ENCODE data around the gene BRAP.

BRAP gene

DNA sequence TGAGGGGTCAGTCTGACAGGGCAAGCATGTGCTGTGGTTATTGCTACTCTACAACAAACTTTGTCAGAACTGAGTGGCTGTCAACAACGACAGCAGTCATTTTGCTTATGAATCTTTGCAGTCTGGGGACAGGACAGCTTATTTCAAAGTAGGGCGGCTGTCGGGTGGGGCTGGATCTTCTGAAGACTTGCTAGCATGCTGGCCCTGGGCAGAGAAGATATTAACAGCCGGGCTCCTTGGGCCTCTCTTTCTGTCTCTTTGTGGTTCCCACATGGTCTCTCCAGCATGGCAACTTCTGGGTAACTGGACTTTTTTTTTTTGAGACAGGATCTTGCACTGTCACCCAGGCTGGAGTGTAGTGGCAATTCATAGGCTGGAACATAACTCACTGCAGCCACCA lies 47.0 kb upstream of the BRAP start:
- Histone ChIP-seq H3K4me1 (ENCODE audit: control insufficient read depth, insufficient read depth, low read length) (no peaks in the 10 kb centered on the region; the same call in 1 of the 2 replicates), H3K9me3 (ENCODE audit: control insufficient read depth, insufficient read depth, low read depth, low read length) (no peaks in the 10 kb centered on the region), H3K36me3 (ENCODE audit: control insufficient read depth in 2 of 2, insufficient read depth in 1 of 2, low read length in 2 of 2) (peaks cover 7 to 28% of the 10 kb centered on the region in 2 experiments; a peak in 2 of 3 replicates), H3K27ac (ENCODE audit: extremely low read depth, low read depth, low read length) (no peak overlapping the region), H3K4me3 (ENCODE audit: low read depth, low read length) (no peak overlapping the region)
- ChIA-PET POLR2A (no interaction called here), CTCF (no interaction called here)
- TF ChIP-seq ZFP3 (tag by site-specific recombination; IDR thresholded peaks at IDR 0.05; ENCODE audit: low read depth) (no peak), ZBTB20 (tag by site-specific recombination; IDR thresholded peaks at IDR 0.05) (no peak), ZNF121 (tag by site-specific recombination; IDR thresholded peaks at IDR 0.05) (no peak), ZNF707 (tag by site-specific recombination; IDR thresholded peaks at IDR 0.05) (no peak), ZNF558 (tag by site-specific recombination; IDR thresholded peaks at IDR 0.05) (no peak), ZNF404 (tag by site-specific recombination; IDR thresholded peaks at IDR 0.05) (no peak), ZNF626 (tag by site-specific recombination; IDR thresholded peaks at IDR 0.05) (no peak), ZNF335 (tag by site-specific recombination; conservative IDR thresholded peaks at IDR 0.05) (no peak), ZNF555 (tag by site-specific recombination; conservative IDR thresholded peaks at IDR 0.05) (no peak)
- TF ChIP-seq, protein P1, sequence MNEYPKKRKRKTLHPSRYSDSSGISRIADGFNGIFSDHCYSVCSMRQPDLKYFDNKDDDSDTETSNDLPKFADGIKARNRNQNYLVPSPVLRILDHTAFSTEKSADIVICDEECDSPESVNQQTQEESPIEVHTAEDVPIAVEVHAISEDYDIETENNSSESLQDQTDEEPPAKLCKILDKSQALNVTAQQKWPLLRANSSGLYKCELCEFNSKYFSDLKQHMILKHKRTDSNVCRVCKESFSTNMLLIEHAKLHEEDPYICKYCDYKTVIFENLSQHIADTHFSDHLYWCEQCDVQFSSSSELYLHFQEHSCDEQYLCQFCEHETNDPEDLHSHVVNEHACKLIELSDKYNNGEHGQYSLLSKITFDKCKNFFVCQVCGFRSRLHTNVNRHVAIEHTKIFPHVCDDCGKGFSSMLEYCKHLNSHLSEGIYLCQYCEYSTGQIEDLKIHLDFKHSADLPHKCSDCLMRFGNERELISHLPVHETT (tag by site-specific recombination; IDR thresholded peaks at IDR 0.05) = no peak
- TF ChIP-seq, protein P2, sequence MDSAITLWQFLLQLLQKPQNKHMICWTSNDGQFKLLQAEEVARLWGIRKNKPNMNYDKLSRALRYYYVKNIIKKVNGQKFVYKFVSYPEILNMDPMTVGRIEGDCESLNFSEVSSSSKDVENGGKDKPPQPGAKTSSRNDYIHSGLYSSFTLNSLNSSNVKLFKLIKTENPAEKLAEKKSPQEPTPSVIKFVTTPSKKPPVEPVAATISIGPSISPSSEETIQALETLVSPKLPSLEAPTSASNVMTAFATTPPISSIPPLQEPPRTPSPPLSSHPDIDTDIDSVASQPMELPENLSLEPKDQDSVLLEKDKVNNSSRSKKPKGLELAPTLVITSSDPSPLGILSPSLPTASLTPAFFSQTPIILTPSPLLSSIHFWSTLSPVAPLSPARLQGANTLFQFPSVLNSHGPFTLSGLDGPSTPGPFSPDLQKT (IDR thresholded peaks at IDR 0.05; ENCODE audit: borderline replicate concordance, low read depth, low read length) = no peak
- TF ChIP-seq, protein P3, sequence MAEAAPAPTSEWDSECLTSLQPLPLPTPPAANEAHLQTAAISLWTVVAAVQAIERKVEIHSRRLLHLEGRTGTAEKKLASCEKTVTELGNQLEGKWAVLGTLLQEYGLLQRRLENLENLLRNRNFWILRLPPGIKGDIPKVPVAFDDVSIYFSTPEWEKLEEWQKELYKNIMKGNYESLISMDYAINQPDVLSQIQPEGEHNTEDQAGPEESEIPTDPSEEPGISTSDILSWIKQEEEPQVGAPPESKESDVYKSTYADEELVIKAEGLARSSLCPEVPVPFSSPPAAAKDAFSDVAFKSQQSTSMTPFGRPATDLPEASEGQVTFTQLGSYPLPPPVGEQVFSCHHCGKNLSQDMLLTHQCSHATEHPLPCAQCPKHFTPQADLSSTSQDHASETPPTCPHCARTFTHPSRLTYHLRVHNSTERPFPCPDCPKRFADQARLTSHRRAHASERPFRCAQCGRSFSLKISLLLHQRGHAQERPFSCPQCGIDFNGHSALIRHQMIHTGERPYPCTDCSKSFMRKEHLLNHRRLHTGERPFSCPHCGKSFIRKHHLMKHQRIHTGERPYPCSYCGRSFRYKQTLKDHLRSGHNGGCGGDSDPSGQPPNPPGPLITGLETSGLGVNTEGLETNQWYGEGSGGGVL (tag by site-specific recombination; IDR thresholded peaks at IDR 0.05) = no peak
- TF ChIP-seq, protein P4, sequence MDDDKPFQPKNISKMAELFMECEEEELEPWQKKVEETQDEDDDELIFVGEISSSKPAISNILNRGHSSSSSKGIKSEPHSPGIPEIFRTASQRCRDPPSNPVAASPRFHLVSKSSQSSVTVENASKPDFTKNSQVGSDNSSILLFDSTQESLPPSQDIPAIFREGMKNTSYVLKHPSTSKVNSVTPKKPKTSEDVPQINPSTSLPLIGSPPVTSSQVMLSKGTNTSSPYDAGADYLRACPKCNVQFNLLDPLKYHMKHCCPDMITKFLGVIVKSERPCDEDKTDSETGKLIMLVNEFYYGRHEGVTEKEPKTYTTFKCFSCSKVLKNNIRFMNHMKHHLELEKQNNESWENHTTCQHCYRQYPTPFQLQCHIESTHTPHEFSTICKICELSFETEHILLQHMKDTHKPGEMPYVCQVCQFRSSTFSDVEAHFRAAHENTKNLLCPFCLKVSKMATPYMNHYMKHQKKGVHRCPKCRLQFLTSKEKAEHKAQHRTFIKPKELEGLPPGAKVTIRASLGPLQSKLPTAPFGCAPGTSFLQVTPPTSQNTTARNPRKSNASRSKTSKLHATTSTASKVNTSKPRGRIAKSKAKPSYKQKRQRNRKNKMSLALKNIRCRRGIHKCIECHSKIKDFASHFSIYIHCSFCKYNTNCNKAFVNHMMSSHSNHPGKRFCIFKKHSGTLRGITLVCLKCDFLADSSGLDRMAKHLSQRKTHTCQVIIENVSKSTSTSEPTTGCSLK (tag by site-specific recombination; IDR thresholded peaks at IDR 0.05) = no peak
- TF ChIP-seq, protein P5, sequence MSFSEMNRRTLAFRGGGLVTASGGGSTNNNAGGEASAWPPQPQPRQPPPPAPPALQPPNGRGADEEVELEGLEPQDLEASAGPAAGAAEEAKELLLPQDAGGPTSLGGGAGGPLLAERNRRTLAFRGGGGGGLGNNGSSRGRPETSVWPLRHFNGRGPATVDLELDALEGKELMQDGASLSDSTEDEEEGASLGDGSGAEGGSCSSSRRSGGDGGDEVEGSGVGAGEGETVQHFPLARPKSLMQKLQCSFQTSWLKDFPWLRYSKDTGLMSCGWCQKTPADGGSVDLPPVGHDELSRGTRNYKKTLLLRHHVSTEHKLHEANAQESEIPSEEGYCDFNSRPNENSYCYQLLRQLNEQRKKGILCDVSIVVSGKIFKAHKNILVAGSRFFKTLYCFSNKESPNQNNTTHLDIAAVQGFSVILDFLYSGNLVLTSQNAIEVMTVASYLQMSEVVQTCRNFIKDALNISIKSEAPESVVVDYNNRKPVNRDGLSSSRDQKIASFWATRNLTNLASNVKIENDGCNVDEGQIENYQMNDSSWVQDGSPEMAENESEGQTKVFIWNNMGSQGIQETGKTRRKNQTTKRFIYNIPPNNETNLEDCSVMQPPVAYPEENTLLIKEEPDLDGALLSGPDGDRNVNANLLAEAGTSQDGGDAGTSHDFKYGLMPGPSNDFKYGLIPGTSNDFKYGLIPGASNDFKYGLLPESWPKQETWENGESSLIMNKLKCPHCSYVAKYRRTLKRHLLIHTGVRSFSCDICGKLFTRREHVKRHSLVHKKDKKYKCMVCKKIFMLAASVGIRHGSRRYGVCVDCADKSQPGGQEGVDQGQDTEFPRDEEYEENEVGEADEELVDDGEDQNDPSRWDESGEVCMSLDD (tag by site-specific recombination; IDR thresholded peaks at IDR 0.05) = no peak

DNA sequence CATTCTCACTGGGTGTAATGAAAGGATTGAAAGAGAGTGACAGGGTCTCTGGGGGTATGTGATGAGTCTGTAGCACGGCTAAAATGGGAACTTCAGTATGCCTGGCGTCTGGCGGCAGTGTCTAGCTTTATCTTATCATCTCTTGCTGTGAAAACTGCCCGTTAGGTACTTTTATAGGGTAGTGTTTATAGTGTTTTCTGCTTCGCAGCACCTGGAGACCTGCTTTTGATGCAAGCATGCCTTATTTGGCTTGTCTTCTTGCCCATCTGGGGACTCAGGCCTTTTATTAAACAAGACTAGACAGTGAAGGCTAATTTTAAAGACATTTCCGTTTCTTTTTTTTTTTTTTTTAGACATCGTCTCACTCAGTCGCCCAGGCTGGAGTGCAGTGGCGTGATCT lies 44.7 kb upstream of the BRAP start:
- H3K27ac ChIP-seq (ENCODE audit: extremely low read depth, low read depth, low read length) = no peak overlapping the region
- no peak overlapping the region for H3K4me3 ChIP-seq (ENCODE audit: low read depth, low read length)
- ChIA-PET POLR2A (interaction anchor here (0.7 kb wide), 1 partner anchor 10 kb away, joined by 13 read pairs; no protein-coding TSS in a partner anchor), CTCF (interaction anchor here (0.8 kb wide), 1 partner anchor 13 kb away, joined by 3 read pairs; no protein-coding TSS in a partner anchor)
- H3K36me3 ChIP-seq (ENCODE audit: control insufficient read depth in 2 of 2, insufficient read depth in 1 of 2, low read length in 2 of 2) = peaks cover 0 to 17% of the 10 kb centered on the region in 2 experiments; a peak in 2 of 3 replicates
- H3K4me1 ChIP-seq (ENCODE audit: control insufficient read depth, insufficient read depth, low read length) = no peaks in the 10 kb centered on the region; the same call in 1 of the 2 replicates
- no peaks in the 10 kb centered on the region for H3K9me3 ChIP-seq (ENCODE audit: control insufficient read depth, insufficient read depth, low read depth, low read length)
- TF ChIP-seq, protein P6, sequence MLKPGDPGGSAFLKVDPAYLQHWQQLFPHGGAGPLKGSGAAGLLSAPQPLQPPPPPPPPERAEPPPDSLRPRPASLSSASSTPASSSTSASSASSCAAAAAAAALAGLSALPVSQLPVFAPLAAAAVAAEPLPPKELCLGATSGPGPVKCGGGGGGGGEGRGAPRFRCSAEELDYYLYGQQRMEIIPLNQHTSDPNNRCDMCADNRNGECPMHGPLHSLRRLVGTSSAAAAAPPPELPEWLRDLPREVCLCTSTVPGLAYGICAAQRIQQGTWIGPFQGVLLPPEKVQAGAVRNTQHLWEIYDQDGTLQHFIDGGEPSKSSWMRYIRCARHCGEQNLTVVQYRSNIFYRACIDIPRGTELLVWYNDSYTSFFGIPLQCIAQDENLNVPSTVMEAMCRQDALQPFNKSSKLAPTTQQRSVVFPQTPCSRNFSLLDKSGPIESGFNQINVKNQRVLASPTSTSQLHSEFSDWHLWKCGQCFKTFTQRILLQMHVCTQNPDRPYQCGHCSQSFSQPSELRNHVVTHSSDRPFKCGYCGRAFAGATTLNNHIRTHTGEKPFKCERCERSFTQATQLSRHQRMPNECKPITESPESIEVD (tag by site-specific recombination; IDR thresholded peaks at IDR 0.05) = 0 out of 2 replicates have a peak, but pooled peaks have one; percentile 30
- TF ChIP-seq, protein P7, sequence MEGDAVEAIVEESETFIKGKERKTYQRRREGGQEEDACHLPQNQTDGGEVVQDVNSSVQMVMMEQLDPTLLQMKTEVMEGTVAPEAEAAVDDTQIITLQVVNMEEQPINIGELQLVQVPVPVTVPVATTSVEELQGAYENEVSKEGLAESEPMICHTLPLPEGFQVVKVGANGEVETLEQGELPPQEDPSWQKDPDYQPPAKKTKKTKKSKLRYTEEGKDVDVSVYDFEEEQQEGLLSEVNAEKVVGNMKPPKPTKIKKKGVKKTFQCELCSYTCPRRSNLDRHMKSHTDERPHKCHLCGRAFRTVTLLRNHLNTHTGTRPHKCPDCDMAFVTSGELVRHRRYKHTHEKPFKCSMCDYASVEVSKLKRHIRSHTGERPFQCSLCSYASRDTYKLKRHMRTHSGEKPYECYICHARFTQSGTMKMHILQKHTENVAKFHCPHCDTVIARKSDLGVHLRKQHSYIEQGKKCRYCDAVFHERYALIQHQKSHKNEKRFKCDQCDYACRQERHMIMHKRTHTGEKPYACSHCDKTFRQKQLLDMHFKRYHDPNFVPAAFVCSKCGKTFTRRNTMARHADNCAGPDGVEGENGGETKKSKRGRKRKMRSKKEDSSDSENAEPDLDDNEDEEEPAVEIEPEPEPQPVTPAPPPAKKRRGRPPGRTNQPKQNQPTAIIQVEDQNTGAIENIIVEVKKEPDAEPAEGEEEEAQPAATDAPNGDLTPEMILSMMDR (tag by site-specific recombination; IDR thresholded peaks at IDR 0.05) = no peak
- TF ChIP-seq OVOL3 (tag by site-specific recombination; IDR thresholded peaks at IDR 0.05) (peak; percentile 73; the same call in 1 of the 2 replicates), ZIC2 (tag by site-specific recombination; IDR thresholded peaks at IDR 0.05) (0 out of 2 replicates have a peak, but pooled peaks have one; percentile 23), FEZF1 (tag by site-specific recombination; IDR thresholded peaks at IDR 0.05) (peak; percentile 33; the same call in 1 of the 2 replicates), ZNF335 (tag by site-specific recombination; conservative IDR thresholded peaks at IDR 0.05) (no peak)
- TF ChIP-seq, protein P8, sequence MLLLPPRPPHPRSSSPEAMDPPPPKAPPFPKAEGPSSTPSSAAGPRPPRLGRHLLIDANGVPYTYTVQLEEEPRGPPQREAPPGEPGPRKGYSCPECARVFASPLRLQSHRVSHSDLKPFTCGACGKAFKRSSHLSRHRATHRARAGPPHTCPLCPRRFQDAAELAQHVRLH (tag by site-specific recombination; IDR thresholded peaks at IDR 0.05) = peak; percentile 95
